AG04449 (cell line): ENCODE results near the gene MYH16.

Source experiments
- CTCF ChIA-PET: fragments of 350-600 bp; formaldehyde crosslinking; extraction: SDS; loops from one replicate; lab custom pipeline; 2021; ENCODE audit warnings: antibody characterized with exemption; lab: Yijun Ruan, JAX
- POLR2A ChIA-PET: fragments of 400-600, 350-600 bp; formaldehyde crosslinking; extraction: SDS; loops from one replicate; lab custom pipeline; 2020; ENCODE audit warnings: antibody characterized with exemption, inconsistent platforms; lab: Yijun Ruan, JAX
- DNase-seq: peaks from one replicate; pipeline ENCODE4 v3.0.0-alpha.2; 2010; ENCODE audit warnings: low read depth, low spot score
- H3K4me3 ChIP-seq: 2 replicates; pipeline ENCODE4 v1.5.1; 2011; ENCODE audit warnings: low read depth, mild to moderate bottlenecking, control low read depth, low read length
- TF ChIP-seq, protein P1 (sequence below): IDR thresholded peaks from one replicate; pipeline ENCODE4 v1.5.1; 2011; ENCODE audit warnings: mild to moderate bottlenecking, moderate library complexity, low read length, control low read depth, inconsistent platforms; ENCODE audit not compliant: insufficient read depth; ENCODE audit errors: missing control alignments

Gene MYH16

DNA sequence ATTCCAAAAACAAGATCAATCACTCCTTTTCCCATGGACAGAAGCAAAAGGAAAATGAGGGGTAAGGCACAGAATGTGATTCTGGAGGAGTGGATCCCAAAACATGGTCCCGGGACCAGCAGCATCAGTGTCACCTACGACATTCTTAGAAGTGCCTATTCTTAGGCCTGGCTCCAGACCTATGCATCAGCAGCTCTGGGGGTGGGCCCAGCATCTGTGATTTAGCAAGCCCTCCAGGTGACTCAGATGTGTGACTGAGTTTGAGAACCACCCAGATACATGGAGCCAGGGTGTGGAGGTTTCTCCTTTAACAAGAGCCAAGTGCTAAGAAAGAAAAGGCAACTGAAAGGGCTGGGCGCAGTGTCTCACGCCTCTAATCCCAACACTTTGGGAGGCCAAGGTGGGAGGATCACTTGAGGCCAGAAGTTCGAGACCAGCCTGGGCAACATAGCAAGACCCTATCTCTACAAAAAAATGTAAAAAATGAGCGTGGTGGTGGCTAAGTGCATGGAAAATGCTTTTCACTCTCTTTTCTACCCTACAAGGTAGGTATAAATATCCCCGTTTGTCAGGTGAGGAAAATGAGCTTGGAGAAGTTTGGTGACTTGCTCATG, 35.9 kb downstream of the MYH16 start:
- H3K4me3 ChIP-seq: no peak overlapping the region
- DNase-seq: no peak
- ChIA-PET CTCF (interaction anchor here (0.8 to 11.3 kb wide), 5 partner anchors 15 to 309 kb away, joined by 3 to 217 read pairs (median 4); partner anchors contain the start of gene ARPC1A), POLR2A (no interaction called here)
- TF ChIP-seq, protein P1, sequence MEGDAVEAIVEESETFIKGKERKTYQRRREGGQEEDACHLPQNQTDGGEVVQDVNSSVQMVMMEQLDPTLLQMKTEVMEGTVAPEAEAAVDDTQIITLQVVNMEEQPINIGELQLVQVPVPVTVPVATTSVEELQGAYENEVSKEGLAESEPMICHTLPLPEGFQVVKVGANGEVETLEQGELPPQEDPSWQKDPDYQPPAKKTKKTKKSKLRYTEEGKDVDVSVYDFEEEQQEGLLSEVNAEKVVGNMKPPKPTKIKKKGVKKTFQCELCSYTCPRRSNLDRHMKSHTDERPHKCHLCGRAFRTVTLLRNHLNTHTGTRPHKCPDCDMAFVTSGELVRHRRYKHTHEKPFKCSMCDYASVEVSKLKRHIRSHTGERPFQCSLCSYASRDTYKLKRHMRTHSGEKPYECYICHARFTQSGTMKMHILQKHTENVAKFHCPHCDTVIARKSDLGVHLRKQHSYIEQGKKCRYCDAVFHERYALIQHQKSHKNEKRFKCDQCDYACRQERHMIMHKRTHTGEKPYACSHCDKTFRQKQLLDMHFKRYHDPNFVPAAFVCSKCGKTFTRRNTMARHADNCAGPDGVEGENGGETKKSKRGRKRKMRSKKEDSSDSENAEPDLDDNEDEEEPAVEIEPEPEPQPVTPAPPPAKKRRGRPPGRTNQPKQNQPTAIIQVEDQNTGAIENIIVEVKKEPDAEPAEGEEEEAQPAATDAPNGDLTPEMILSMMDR: no peak

DNA sequence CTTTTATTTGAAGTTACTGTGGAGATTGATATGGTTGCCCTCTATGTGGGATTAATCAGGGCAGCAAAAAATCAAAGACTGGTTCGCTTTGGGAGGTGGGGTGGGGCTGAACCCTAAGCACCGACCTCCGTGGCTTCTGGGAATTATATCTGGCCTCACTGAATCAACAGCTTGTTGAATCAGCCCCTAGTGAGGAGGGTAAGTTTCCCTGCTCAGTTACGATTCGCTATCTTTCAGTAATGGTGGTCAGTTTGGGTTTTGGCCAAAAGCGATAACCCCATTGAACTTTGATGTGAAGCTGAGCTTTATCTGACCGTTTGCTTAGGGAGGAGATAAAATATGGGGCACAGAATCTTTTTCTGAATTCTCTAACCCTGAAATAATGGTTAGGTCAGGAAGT, 36.5 kb downstream of the MYH16 start:
- DNase-seq: no peak
- no peak overlapping the region for H3K4me3 ChIP-seq
- TF ChIP-seq, protein P1: no peak
- CTCF ChIA-PET: interaction anchor here (0.7 to 11.3 kb wide), 9 partner anchors 14 to 310 kb away, joined by 3 to 217 read pairs (median 4); partner anchors contain the start of gene ARPC1A
- POLR2A ChIA-PET: no interaction called here

DNA sequence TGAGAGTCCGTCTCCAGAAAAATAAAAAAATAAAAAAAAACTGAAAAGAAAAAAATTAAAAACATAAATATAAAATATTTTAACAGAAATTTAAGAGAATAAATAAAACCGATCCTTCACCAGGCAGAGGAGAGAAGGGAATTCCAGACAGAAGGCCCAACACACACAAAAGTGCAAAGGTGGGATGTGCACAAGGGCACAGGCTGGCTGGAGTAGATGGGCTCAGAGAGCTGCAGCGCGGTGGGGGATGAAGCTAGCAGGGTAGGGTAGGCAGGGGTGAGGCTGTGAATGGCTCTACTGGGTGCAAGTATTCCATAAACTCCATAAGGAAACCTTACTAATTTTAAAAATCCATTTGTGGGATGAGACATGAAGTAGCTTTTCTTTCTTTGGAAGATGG, 37.4 kb downstream of the MYH16 start:
- CTCF ChIA-PET: interaction anchor here (1.1 to 11.3 kb wide), 8 partner anchors 13 to 272 kb away, joined by 3 to 217 read pairs (median 4); partner anchors contain the start of gene ARPC1A
- no peak for DNase-seq
- TF ChIP-seq, protein P1: no peak
- H3K4me3 ChIP-seq: no peak overlapping the region
- POLR2A ChIA-PET: no interaction called here

DNA sequence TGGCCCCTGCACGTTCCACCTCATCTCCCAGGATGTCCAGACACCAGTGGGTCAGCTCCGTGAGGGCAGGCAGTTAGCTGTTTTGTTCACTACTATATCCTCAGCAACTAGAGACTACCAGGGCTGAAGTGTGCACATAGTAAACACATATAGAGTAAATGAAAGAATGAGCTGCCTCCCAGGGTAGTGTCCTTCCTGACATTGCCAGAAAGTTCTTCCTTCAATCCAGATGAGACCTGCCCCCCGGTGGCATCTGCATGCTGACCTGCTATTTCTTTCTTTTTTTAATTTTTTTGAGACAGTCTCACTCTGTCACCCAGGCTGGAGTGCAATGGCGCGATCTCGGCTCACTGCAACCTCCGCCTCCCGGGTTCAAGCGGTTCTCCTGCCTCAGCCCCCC, 39.1 kb downstream of the MYH16 start:
- no peak overlapping the region for H3K4me3 ChIP-seq
- no peak for DNase-seq
- ChIA-PET CTCF (interaction anchor here (0.8 to 11.3 kb wide), 12 partner anchors 12 to 307 kb away, joined by 3 to 217 read pairs (median 4); partner anchors contain the start of gene ARPC1A), POLR2A (no interaction called here)
- TF ChIP-seq, protein P1: no peak

DNA sequence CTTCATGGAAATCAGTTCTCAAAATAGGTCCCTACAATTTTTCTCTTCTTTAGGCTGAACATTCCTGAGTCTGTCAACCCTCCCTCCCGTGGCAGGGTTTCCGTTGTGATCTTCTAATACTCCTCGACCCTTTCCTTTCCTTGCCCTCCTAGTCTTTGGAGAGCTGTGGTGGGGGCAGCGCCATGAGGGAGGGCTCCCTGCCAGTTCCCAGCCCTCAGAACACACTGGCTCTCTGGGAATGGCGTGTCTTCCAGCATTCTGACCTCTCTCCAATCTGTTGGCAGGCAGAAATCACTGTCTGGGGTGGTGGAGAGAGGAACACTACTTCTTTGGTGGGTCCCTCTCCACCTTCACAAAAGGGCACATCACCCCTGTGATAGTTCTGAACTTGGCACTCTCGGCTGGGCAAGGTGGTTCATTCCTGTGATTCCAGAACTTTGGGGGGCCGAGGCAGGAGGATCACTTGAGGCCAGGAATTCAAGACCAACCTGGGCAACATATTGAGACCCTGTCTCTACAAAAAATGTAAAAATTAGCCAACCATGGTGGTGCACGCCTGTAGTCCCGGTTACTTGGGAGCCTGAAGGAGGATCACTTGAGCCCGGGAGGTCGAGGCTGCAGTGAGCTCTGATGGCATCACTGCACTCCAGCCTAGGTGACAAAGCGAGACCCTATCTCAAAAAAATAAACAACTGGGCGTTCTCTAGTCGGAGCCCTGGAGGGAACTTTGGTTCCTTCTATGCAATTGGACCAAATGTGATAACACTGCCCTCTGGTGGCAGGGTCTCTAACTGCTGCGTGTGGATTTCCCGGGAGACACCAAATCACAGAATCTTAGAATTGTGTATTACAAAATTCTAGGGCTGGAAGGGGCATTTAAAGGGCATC, 39.9 kb downstream of the MYH16 start:
- ChIA-PET POLR2A (no interaction called here), CTCF (interaction anchor here (0.6 to 11.3 kb wide), 49 partner anchors 8 to 351 kb away, joined by 3 to 217 read pairs (median 4); partner anchors contain the start of gene ARPC1A)
- no peak for DNase-seq
- no peak overlapping the region for H3K4me3 ChIP-seq
- TF ChIP-seq, protein P1: peak; percentile 76

DNA sequence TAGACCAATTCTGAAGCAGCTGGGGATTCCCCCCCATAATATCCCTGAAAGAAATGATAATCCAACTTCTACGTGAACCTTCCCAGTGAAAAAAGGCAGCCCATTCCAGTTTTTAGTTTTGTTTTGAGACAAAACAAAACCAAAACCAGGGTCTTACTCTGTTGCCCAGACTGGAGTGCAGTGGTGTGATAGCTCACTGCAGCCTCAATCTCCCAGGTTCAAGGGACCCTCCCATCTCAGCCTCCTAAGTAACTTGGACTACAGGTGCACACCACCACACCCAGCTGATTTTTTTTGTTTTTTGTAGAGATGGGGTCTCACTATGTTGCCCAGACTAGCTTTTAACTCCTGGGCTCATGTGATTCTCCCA, 40.5 kb downstream of the MYH16 start:
- TF ChIP-seq, protein P1: no peak
- DNase-seq: no peak
- ChIA-PET CTCF (interaction anchor here (0.6 to 11.3 kb wide), 49 partner anchors 8 to 377 kb away, joined by 3 to 217 read pairs (median 4); partner anchors contain the start of gene ARPC1A), POLR2A (no interaction called here)
- H3K4me3 ChIP-seq: no peak overlapping the region
